A673 (cell line): ENCODE results near the gene ASMT. TPM values are rescaled to one million over a fixed set of nuclear protein-coding genes. Genes with fewer than 3 reads are reported as not detected.
"Not testable (repeated sequence)": the region's sequence is repeated elsewhere in the genome, so short reads cannot be mapped to it uniquely, and the experiment has no call there.

Experiments
- BruUV-seq: library from RNA; stranded (reverse); fragments of 400-500 nt; replicated peaks from 2 replicates; lab custom pipeline; 2021; lab: Mats Ljungman, UMichigan
- CTCF ChIA-PET: fragments of 300-600 bp; sonication (Branson Sonifier 250); formaldehyde crosslinking; loops from one replicate; lab custom pipeline; 2022; ENCODE audit warnings: antibody characterized with exemption; lab: Charles Lee
- POLR2A ChIA-PET: fragments of 300-600 bp; sonication (Branson Sonifier 250); formaldehyde crosslinking; loops from one replicate; lab custom pipeline; 2022; ENCODE audit warnings: antibody characterized with exemption; ENCODE audit not compliant: low non-redundant PET; lab: Charles Lee
- DNase-seq: peaks from one replicate; pipeline ENCODE4 v3.0.0-alpha.2; 2015; ENCODE audit warnings: low spot score
- H3K27ac ChIP-seq: fragments of 200-600 bp; sonication (generic); 2 replicates; pipeline ENCODE4 v1.5.1; 2016; ENCODE audit warnings: mixed run types, low read depth, mild to moderate bottlenecking, mixed read lengths, antibody characterized with exemption, low read length; ENCODE audit not compliant: poor library complexity, severe bottlenecking
- H3K27me3 ChIP-seq: fragments of 200-600 bp; sonication (generic); replicated peaks from 2 replicates; pipeline ENCODE4 v1.6.1; 2017; ENCODE audit warnings: mixed run types, low read depth, mild to moderate bottlenecking, mixed read lengths, antibody characterized with exemption, low read length; ENCODE audit not compliant: insufficient read depth, poor library complexity
- H3K36me3 ChIP-seq: fragments of 200-600 bp; sonication (generic); 2 replicates; pipeline ENCODE4 v1.6.1; 2016; ENCODE audit warnings: mixed run types, mild to moderate bottlenecking, mixed read lengths, antibody characterized with exemption, low read length; ENCODE audit not compliant: insufficient read depth, poor library complexity, severe bottlenecking
- H3K4me1 ChIP-seq: fragments of 200-600 bp; sonication (generic); 2 replicates; pipeline ENCODE4 v1.6.1; 2017; ENCODE audit warnings: mixed run types, mild to moderate bottlenecking, mixed read lengths, antibody characterized with exemption, low read length; ENCODE audit not compliant: insufficient read depth, poor library complexity, severe bottlenecking
- H3K4me3 ChIP-seq: fragments of 200-600 bp; sonication (generic); 2 replicates; pipeline ENCODE4 v1.5.1; 2016; ENCODE audit warnings: low read depth, mixed run types, mild to moderate bottlenecking, mixed read lengths, low read length; ENCODE audit not compliant: poor library complexity, severe bottlenecking
- H3K9me3 ChIP-seq: fragments of 200-600 bp; sonication (generic); 2 replicates; pipeline ENCODE4 v1.6.1; 2016; ENCODE audit warnings: mixed run types, low read depth, mild to moderate bottlenecking, mixed read lengths, antibody characterized with exemption, low read length; ENCODE audit not compliant: poor library complexity, severe bottlenecking
- EZH2 ChIP-seq: fragments of 200-600 bp; sonication (generic); IDR thresholded peaks from 2 replicates; pipeline ENCODE4 v1.6.1; 2017; ENCODE audit warnings: borderline replicate concordance, low read depth, mild to moderate bottlenecking, mixed read lengths, antibody characterized with exemption, low read length; ENCODE audit not compliant: poor library complexity, severe bottlenecking
- intact Hi-C: fragments of 100-400 bp; cut with micrococcal nuclease; formaldehyde crosslinking; loops from one replicate; pipeline ENCODE4 v1.10.0; 2022; ENCODE audit not compliant: unreplicated experiment
- total RNA-seq: library from RNA; stranded (reverse); gene quantifications from 2 replicates; pipeline ENCODE4 v1.2.3, GENCODE V29; 2021
- TF ChIP-seq, protein P1 (sequence below): fragments of 300-800, 200-600 bp; sonication (generic); conservative IDR thresholded peaks from 2 replicates; pipeline ENCODE4 v1.5.1; 2017; ENCODE audit warnings: low read depth, mild to moderate bottlenecking, antibody characterized with exemption, low read length, moderate library complexity, mixed read lengths

Gene ASMT
- total RNA-seq, 1 experiment from 2014 or later: not detected

DNA sequence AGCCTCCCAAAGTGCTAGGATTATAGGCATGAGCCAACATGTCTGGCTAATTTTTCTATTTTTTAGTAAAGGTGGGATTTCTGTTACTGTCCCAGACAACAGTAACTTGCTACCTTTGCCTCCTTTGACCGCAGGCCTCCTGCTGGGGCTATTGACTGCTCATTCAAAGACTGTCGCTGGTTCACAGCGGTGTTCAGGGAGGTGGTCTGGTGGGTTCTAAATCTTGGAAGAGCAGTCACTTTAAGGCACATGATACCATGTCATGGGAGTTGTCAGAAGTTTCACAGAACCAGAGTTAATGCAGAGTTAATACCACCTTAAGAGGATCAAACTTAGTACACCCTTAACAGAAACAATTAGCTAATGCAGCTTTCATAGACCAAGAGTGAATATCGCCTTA, 3.8 kb downstream of the ASMT start:
- no peak for DNase-seq
- intact Hi-C loops: no loop called here
- BruUV-seq: no TSS peak
- Histone ChIP-seq H3K27ac (no peak overlapping the region), H3K36me3 (no peaks in the 10 kb centered on the region), H3K4me3 (no peak overlapping the region), H3K9me3 (no peaks in the 10 kb centered on the region), H3K4me1 (no peaks in the 10 kb centered on the region), H3K27me3 (no peaks in the 10 kb centered on the region)
- CTCF ChIA-PET: no interaction called here
- POLR2A ChIA-PET: no interaction called here
- TF ChIP-seq EZH2: no peak
- TF ChIP-seq, protein P1, sequence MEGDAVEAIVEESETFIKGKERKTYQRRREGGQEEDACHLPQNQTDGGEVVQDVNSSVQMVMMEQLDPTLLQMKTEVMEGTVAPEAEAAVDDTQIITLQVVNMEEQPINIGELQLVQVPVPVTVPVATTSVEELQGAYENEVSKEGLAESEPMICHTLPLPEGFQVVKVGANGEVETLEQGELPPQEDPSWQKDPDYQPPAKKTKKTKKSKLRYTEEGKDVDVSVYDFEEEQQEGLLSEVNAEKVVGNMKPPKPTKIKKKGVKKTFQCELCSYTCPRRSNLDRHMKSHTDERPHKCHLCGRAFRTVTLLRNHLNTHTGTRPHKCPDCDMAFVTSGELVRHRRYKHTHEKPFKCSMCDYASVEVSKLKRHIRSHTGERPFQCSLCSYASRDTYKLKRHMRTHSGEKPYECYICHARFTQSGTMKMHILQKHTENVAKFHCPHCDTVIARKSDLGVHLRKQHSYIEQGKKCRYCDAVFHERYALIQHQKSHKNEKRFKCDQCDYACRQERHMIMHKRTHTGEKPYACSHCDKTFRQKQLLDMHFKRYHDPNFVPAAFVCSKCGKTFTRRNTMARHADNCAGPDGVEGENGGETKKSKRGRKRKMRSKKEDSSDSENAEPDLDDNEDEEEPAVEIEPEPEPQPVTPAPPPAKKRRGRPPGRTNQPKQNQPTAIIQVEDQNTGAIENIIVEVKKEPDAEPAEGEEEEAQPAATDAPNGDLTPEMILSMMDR: no peak

DNA sequence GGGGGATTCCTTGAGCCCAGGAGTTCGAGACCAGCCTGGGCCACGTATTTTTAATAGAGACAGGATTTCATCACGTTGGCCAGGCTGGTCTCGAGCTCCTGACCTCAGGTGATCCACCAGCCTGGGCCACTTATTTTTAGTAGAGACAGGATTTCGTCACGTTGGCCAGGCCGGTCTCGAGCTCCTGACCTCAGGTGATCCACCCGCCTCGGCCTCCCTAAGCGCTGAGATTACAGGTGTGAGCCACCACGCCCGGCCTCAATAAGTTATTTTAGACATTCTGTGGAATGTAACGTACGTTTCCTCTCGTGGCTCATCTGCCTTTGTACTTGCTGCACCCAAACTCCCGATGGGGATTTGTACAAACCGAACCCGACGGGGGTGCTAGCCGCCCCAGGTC, 8.8 kb downstream of the ASMT start:
- ChIA-PET POLR2A (no interaction called here), CTCF (no interaction called here)
- Histone ChIP-seq H3K4me3 (no peak overlapping the region), H3K27me3 (no peaks in the 10 kb centered on the region), H3K27ac (no peak overlapping the region), H3K9me3 (no peaks in the 10 kb centered on the region), H3K4me1 (no peaks in the 10 kb centered on the region), H3K36me3 (no peaks in the 10 kb centered on the region)
- DNase-seq: no peak
- intact Hi-C loops: no loop called here
- no peak for TF ChIP-seq EZH2
- TF ChIP-seq, protein P1: no peak
- BruUV-seq: no TSS peak

DNA sequence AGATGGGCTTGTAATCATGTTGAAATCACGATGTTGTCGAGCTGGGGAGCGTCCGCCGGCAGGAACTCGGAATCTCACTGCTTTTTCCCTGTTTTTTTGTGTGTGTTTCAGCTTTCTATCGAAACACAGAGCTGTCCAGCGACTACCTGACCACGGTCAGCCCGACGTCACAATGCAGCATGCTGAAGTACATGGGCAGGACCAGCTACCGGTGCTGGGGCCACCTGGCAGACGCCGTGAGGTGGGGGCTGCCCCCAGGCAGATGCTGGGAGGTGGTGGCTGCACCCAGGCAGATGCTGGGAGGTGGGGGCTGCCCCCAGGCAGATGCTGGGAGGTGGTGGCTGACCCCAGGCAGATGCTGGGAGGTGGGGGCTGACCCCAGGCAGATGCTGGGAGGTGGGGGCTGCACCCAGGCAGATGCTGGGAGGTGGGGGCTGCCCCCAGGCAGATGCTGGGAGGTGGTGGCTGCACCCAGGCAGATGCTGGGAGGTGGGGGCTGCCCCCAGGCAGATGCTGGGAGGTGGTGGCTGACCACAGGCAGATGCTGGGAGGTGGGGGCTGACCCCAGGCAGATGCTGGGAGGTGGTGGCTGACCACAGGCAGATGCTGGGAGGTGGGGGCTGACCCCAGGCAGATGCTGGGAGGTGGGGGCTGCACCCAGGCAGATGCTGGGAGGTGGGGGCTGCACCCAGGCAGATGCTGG, 9.4 kb downstream of the ASMT start:
- H3K9me3 ChIP-seq, POLR2A ChIA-PET, intact Hi-C loops, BruUV-seq, H3K36me3 ChIP-seq, CTCF ChIA-PET, H3K4me1 ChIP-seq, H3K27ac ChIP-seq, H3K27me3 ChIP-seq, H3K4me3 ChIP-seq, DNase-seq: not testable (repeated sequence)

DNA sequence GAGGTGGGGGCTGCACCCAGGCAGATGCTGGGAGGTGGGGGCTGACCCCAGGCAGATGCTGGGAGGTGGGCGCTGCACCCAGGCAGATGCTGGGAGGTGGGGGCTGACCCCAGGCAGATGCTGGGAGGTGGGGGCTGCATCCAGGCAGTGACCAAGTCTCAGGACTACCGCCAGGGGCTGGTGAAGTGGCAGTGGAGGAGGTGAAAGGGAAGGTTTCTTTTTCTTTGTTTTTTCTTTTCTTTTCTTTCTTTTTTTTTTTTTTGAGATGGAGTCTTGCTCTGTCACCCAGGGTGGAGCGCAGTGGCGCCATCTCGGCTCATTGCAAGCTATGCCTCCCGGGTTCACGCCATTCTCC, 10.0 kb downstream of the ASMT start:
- POLR2A ChIA-PET, H3K36me3 ChIP-seq, BruUV-seq, H3K4me3 ChIP-seq, H3K27me3 ChIP-seq, CTCF ChIA-PET, intact Hi-C loops, H3K27ac ChIP-seq, H3K4me1 ChIP-seq, H3K9me3 ChIP-seq, DNase-seq: not testable (repeated sequence)
